Neural progenitor cell (in vitro differentiated cells): ENCODE data around the gene BCL2L12. TPM values are rescaled to one million over a fixed set of nuclear protein-coding genes. Genes with fewer than 3 reads are reported as not detected.

Experiments used
- DNase-seq: peaks from one replicate; pipeline ENCODE4 v3.0.0-alpha.2; 2016; ENCODE audit warnings: low spot score
- H2AFZ ChIP-seq: fragments of 200-600 bp; sonication (generic); replicated peaks from 2 replicates; pipeline ENCODE4 v1.6.1; 2016; ENCODE audit warnings: antibody characterized with exemption
- H3F3A ChIP-seq: fragments of 200-600 bp; sonication (generic); 2 replicates; pipeline ENCODE4 v1.6.1; 2016; ENCODE audit warnings: antibody characterized with exemption, low read depth
- H3K27ac ChIP-seq: fragments of 200-600 bp; sonication (generic); 2 replicates; pipeline ENCODE4 v1.5.1; 2016; ENCODE audit warnings: mild to moderate bottlenecking
- H3K27me3 ChIP-seq: fragments of 200-600 bp; sonication (generic); 2 replicates; pipeline ENCODE4 v1.6.1; 2016; ENCODE audit warnings: mild to moderate bottlenecking, moderate library complexity
- H3K36me3 ChIP-seq: fragments of 200-600 bp; sonication (generic); 2 replicates; pipeline ENCODE4 v1.5.1; 2016
- H3K4me1 ChIP-seq: fragments of 200-600 bp; sonication (generic); 2 replicates; pipeline ENCODE4 v1.6.1; 2016; ENCODE audit warnings: mixed run types
- H3K4me2 ChIP-seq: fragments of 200-600 bp; sonication (generic); 2 replicates; pipeline ENCODE4 v1.6.1; 2016
- H3K4me3 ChIP-seq: fragments of 200-600 bp; sonication (generic); 2 replicates; pipeline ENCODE4 v1.5.1; 2016
- H3K79me2 ChIP-seq: fragments of 200-600 bp; sonication (generic); 2 replicates; pipeline ENCODE4 v1.6.1; 2016; ENCODE audit warnings: low read depth
- H3K9ac ChIP-seq: fragments of 200-600 bp; sonication (generic); 2 replicates; pipeline ENCODE4 v1.6.1; 2016
- H3K9me3 ChIP-seq: fragments of 200-600 bp; sonication (generic); 2 replicates; pipeline ENCODE4 v1.5.1; 2016; ENCODE audit warnings: low read depth
- H4K20me1 ChIP-seq: fragments of 200-600 bp; sonication (generic); 2 replicates; pipeline ENCODE4 v1.6.1; 2016; ENCODE audit warnings: low read depth
- H3K27ac Mint-ChIP-seq: 3 replicates; pipeline ENCODE4 v1.8.0; 2021; ENCODE audit warnings: mixed read lengths
- H3K27me3 Mint-ChIP-seq: 2 replicates; pipeline ENCODE4 v1.8.0; 2022; ENCODE audit warnings: low read depth, mild to moderate bottlenecking, inconsistent platforms, moderate library complexity, mixed read lengths; ENCODE audit not compliant: insufficient read depth
- H3K36me3 Mint-ChIP-seq: 3 replicates; pipeline ENCODE4 v1.8.0; 2021; ENCODE audit warnings: mixed read lengths
- H3K4me1 Mint-ChIP-seq: 3 replicates; pipeline ENCODE4 v1.8.0; 2021; ENCODE audit warnings: mixed read lengths
- H3K4me3 Mint-ChIP-seq: 3 replicates; pipeline ENCODE4 v1.8.0; 2021; ENCODE audit warnings: mild to moderate bottlenecking, moderate library complexity, mixed read lengths
- H3K9me3 Mint-ChIP-seq: 3 replicates; pipeline ENCODE4 v1.8.0; 2020; ENCODE audit warnings: mixed read lengths
- CTCF ChIP-seq: fragments of 200-600 bp; sonication (generic); IDR thresholded peaks from 2 replicates; pipeline ENCODE4 v1.5.1; 2017; ENCODE audit warnings: antibody characterized with exemption, mild to moderate bottlenecking
- EZH2 ChIP-seq: fragments of 200-600 bp; sonication (generic); IDR thresholded peaks from 2 replicates; pipeline ENCODE4 v1.6.1; 2017; ENCODE audit warnings: antibody characterized with exemption, mild to moderate bottlenecking, moderate library complexity
- EZH2phosphoT487 ChIP-seq: fragments of 200-600 bp; sonication (generic); IDR thresholded peaks from 2 replicates; pipeline ENCODE4 v1.6.1; 2017; ENCODE audit warnings: antibody characterized with exemption
- total RNA-seq: library from RNA; depleted of rRNA; stranded (reverse); fragments of >200 nt; gene quantifications from 2 replicates; pipeline ENCODE4 v1.2.3, GENCODE V29; 2015; ENCODE audit warnings: low replicate concordance

Gene BCL2L12
- total RNA-seq, 1 donor from 2014 or later: 6.1 TPM

- peaks cover 6% of the 10 kb centered on the region for H3K36me3 Mint-ChIP-seq
- H3K27ac ChIP-seq: peak overlapping the region; percentile 100
- no peaks in the 10 kb centered on the region for H3K27me3 ChIP-seq
- peaks cover 38% of the 10 kb centered on the region for H3K4me1 Mint-ChIP-seq
- peaks cover 42% of the 10 kb centered on the region for H3K79me2 ChIP-seq
- peaks cover 4% of the 10 kb centered on the region for H3K36me3 ChIP-seq
- H4K20me1 ChIP-seq: peaks cover 38% of the 10 kb centered on the region
- peak overlapping the region; percentile 100 for H3K27ac Mint-ChIP-seq
- H2AFZ ChIP-seq: peak overlapping the region; percentile 92
- peak overlapping the region; percentile 77 for H3K4me2 ChIP-seq
- no peak for TF ChIP-seq EZH2phosphoT487
- TF ChIP-seq CTCF: no peak
- TF ChIP-seq EZH2: no peak
- H3K4me3 Mint-ChIP-seq: peak overlapping the region; percentile 97
- peak; percentile 96 for DNase-seq
- no peaks in the 10 kb centered on the region for H3K9me3 Mint-ChIP-seq
- peaks cover 22% of the 10 kb centered on the region for H3K4me1 ChIP-seq
- peak overlapping the region; percentile 88 for H3K4me3 ChIP-seq
- H3K27me3 Mint-ChIP-seq: peaks cover 6% of the 10 kb centered on the region
- H3K9ac ChIP-seq: peak overlapping the region; percentile 96
- no peaks in the 10 kb centered on the region for H3K9me3 ChIP-seq
- H3F3A ChIP-seq: peaks cover 76% of the 10 kb centered on the region
Measured at GRCh38 chr19:49676136-49676783, 10.5 kb downstream of the BCL2L12 start.

- Histone ChIP-seq H3K4me3 (peak overlapping the region; percentile 88), H2AFZ (no peak overlapping the region), H3K36me3 (peaks cover 5% of the 10 kb centered on the region), H3K4me2 (no peak overlapping the region), H4K20me1 (peaks cover 38% of the 10 kb centered on the region), H3K9ac (no peak overlapping the region), H3K4me1 (peaks cover 23% of the 10 kb centered on the region), H3K27ac (no peak overlapping the region), H3F3A (peaks cover 75% of the 10 kb centered on the region), H3K9me3 (no peaks in the 10 kb centered on the region), H3K27me3 (no peaks in the 10 kb centered on the region), H3K79me2 (peaks cover 47% of the 10 kb centered on the region)
- Mint-ChIP-seq H3K36me3 (peaks cover 6% of the 10 kb centered on the region), H3K4me3 (peak overlapping the region; percentile 97), H3K4me1 (peaks cover 35% of the 10 kb centered on the region), H3K9me3 (no peaks in the 10 kb centered on the region), H3K27ac (peak overlapping the region; percentile 100), H3K27me3 (peaks cover 6% of the 10 kb centered on the region)
- no peak for TF ChIP-seq EZH2
- DNase-seq: peak; percentile 100
Measured at GRCh38 chr19:49676784-49677230, 11.1 kb downstream of the BCL2L12 start.

GRCh38 chr19:49677231-49677900 is 11.6 kb downstream of the BCL2L12 start, which contains the start of gene PRMT1:
Gene PRMT1, plus strand, starts transcription at chr19:49677271. Its CDS starts 10 bp downstream, at chr19:49677281.
- peaks cover 42% of the 10 kb centered on the region for H4K20me1 ChIP-seq
- Mint-ChIP-seq H3K36me3 (peaks cover 4% of the 10 kb centered on the region), H3K4me3 (peak within 1 kb of the TSS; percentile 97), H3K4me1 (peaks cover 30% of the 10 kb centered on the region), H3K27ac (peak within 1 kb of the TSS; percentile 100), H3K27me3 (peaks cover 6% of the 10 kb centered on the region), H3K9me3 (no peaks in the 10 kb centered on the region)
- peak within 1 kb of the TSS; percentile 96 for H3K9ac ChIP-seq
- H3K9me3 ChIP-seq: no peaks in the 10 kb centered on the region
- H2AFZ ChIP-seq: peak within 1 kb of the TSS; percentile 92
- H3K4me1 ChIP-seq: peaks cover 23% of the 10 kb centered on the region
- H3K36me3 ChIP-seq: peaks cover 5% of the 10 kb centered on the region
- peaks cover 53% of the 10 kb centered on the region for H3K79me2 ChIP-seq
- no peak for TF ChIP-seq EZH2
- H3K4me2 ChIP-seq: peak within 1 kb of the TSS; percentile 94
- H3F3A ChIP-seq: peaks cover 75% of the 10 kb centered on the region
- no peaks in the 10 kb centered on the region for H3K27me3 ChIP-seq
- H3K4me3 ChIP-seq: peak within 1 kb of the TSS; percentile 88
- H3K27ac ChIP-seq: peak within 1 kb of the TSS; percentile 100
- DNase-seq: no peak

- DNase-seq: peak; percentile 95
- H3K4me2 ChIP-seq: peak overlapping the region; percentile 94
- H3K4me1 ChIP-seq: peaks cover 23% of the 10 kb centered on the region
- peaks cover 6% of the 10 kb centered on the region for H3K36me3 Mint-ChIP-seq
- peaks cover 82% of the 10 kb centered on the region for H3F3A ChIP-seq
- TF ChIP-seq CTCF (peak; percentile 84), EZH2 (no peak), EZH2phosphoT487 (no peak)
- peak overlapping the region; percentile 88 for H3K4me3 ChIP-seq
- H3K9ac ChIP-seq: peak overlapping the region; percentile 79
- no peaks in the 10 kb centered on the region for H3K9me3 Mint-ChIP-seq
- peaks cover 28% of the 10 kb centered on the region for H3K4me1 Mint-ChIP-seq
- H2AFZ ChIP-seq: no peak overlapping the region
- peaks cover 6% of the 10 kb centered on the region for H3K27me3 Mint-ChIP-seq
- H4K20me1 ChIP-seq: peaks cover 49% of the 10 kb centered on the region
- peaks cover 60% of the 10 kb centered on the region for H3K79me2 ChIP-seq
- H3K4me3 Mint-ChIP-seq: peak overlapping the region; percentile 94
- peak overlapping the region; percentile 78 for H3K27ac ChIP-seq
- H3K27ac Mint-ChIP-seq: peak overlapping the region; percentile 92
- H3K36me3 ChIP-seq: peaks cover 5% of the 10 kb centered on the region
- H3K27me3 ChIP-seq: no peaks in the 10 kb centered on the region
- no peaks in the 10 kb centered on the region for H3K9me3 ChIP-seq
Measured at GRCh38 chr19:49677901-49678674, 12.4 kb downstream of the BCL2L12 start.
